ENCODE measurements around the gene SNPH.
"Not testable (repeated sequence)": the region's sequence is repeated elsewhere in the genome, so short reads cannot be mapped to it uniquely, and the experiment has no call there.

The SNPH gene, protein sequence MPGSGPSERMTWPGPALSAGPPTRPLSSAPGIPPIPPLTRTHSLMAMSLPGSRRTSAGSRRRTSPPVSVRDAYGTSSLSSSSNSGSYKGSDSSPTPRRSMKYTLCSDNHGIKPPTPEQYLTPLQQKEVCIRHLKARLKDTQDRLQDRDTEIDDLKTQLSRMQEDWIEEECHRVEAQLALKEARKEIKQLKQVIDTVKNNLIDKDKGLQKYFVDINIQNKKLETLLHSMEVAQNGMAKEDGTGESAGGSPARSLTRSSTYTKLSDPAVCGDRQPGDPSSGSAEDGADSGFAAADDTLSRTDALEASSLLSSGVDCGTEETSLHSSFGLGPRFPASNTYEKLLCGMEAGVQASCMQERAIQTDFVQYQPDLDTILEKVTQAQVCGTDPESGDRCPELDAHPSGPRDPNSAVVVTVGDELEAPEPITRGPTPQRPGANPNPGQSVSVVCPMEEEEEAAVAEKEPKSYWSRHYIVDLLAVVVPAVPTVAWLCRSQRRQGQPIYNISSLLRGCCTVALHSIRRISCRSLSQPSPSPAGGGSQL

GRCh38 chr20:1266167-1266973 is at the start of gene SNPH:
TSS of gene SNPH (plus strand) at chr20:1266294. CDS start at chr20:1296240, 29,946 bp downstream.
- peak; percentile 85 for DNase-seq (ENCODE audit: low read depth, low spot score)

DNA sequence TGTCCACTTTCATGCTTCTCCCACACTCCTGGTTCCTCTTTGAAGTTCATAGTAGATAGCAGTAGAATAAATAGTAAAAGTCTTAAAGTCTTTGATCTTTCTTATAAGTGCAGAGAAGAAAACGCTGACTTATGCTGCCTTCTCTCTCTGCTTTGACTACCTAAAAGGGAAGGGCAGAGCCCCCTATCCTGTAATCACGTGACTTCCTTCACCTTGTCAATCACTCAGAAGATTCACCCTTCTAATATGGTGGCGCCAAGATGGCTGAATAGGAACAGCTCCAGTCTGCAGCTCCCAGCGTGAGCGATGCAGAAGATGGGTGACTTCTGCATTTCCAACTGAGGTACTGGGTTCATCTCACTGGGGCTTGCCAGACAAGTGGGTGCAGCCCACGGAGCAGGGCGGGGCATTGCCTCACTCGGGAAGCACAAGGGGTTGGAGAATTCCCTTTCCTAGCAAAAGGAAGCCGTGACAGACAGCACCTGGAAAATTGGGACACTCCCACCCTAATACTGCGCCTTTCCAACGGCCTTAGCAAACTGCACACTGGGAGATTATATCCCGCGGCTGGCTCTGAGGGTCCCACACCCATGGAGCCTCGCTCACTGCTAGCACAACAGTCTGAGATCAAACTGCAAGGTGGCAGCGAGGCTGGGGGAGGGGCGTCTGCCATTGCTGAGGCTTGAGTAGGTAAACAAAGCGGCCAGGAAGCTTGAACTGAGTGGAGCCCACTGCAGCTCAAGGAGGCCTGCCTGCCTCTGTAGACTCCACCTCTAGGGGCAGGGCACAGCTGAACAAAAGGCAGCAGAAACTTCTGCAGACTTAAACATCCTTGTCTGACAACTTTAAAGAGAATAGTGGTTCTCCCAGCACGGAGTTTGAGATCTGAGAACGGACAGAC is 49.3 kb upstream of the SNPH start:
- not testable (repeated sequence) for DNase-seq (ENCODE audit: low read depth, low spot score)

- not testable (repeated sequence) for DNase-seq (ENCODE audit: low read depth, low spot score)
These were observed 43.3 kb upstream of the SNPH start for GRCh38 chr20:1222750-1223149.

DNA sequence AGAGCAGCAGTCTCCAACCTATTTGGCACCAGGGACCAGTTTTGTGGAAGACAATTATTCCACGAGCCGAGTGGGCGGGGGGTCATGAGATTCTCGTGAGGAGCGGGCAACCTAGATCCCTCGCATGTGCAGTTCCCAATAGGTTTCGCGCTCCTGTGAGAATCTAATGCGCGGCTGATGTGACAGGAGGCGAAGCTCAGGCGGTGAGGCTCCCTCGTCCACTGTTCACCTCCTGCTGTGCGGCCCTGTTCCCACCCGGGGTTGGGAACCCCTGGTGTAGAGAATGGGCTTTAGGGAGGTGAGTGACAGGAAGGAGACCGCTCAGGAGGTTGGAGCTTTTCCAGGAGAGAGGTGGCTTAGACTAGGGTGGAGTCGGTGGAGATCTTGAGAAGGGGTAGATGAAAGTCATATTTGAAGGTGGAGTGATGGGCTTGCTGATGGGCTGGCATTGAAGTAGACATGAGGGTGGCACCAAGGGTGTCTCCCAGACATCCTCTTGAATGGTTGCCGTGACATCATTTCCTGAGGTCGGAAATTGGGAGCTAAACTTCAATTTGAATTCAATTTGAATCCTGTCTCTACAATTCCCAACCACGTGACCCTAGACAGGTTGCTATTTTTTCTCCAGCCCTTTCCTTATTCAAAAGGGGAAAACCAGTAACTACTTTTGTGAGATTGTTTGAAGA is 41.7 kb upstream of the SNPH start:
- DNase-seq (ENCODE audit: low read depth, low spot score), result no peak

- DNase-seq (ENCODE audit: low read depth, low spot score), result no peak
These were observed 40.8 kb upstream of the SNPH start for GRCh38 chr20:1225263-1225782.

GRCh38 chr20:1225783-1226654 is 40.1 kb upstream of the SNPH start, which contains the start of gene RAD21L1:
TSS of gene RAD21L1 (plus strand) at chr20:1226044. CDS start at chr20:1228454, 2,410 bp downstream.
- peak; percentile 85 for DNase-seq (ENCODE audit: low read depth, low spot score)

- no peak for DNase-seq (ENCODE audit: low read depth, low spot score)
These were observed 36.6 kb upstream of the SNPH start for GRCh38 chr20:1229541-1229940.

- DNase-seq (ENCODE audit: low read depth, low spot score), result no peak
These were observed 33.6 kb upstream of the SNPH start for GRCh38 chr20:1232286-1233111.

GRCh38 chr20:1240549-1240948 is 25.5 kb upstream of the SNPH start:
- no peak for DNase-seq (ENCODE audit: low read depth, low spot score)

GRCh38 chr20:1241456-1241855 is 24.6 kb upstream of the SNPH start:
- no peak for DNase-seq (ENCODE audit: low read depth, low spot score)

- DNase-seq (ENCODE audit: low read depth, low spot score), result no peak
These were observed 24.0 kb upstream of the SNPH start for GRCh38 chr20:1242099-1242498.

DNA sequence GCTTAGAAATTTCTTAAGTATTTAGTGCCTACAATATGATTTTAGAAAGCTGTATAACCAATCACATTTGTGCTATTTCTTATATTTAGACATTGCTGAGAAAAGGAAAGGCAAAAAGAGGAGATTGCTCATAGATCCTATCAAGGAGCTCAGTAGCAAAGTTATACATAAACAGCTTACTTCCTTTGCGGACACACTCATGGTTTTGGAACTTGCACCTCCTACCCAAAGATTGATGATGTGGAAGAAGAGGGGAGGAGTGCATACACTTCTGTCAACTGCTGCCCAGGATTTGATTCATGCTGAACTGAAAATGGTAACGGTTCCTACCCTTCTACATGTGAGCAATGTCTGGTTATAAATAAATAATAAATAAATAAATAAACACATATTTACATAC is 23.6 kb upstream of the SNPH start:
- DNase-seq (ENCODE audit: low read depth, low spot score), result peak; percentile 38

DNA sequence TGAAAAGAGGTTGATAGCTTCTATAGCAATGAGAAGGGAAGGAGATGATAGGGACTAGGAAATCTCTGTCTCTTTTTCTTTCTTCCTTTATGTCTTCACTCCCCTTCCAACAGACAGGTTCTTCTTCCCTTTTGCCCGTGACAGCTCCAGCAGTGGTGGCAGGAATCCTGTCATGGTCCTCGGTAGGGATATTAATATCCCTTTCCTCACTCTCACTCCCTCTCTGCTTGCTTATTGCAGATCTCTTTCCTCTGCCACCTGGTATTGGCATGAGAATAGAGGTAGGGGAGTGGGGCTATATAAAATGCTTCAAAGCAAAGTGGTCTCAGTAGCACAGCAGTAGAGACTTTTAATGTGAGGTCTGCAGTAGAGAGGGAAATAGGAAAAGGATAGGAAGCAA is 20.5 kb upstream of the SNPH start:
- no peak for DNase-seq (ENCODE audit: low read depth, low spot score)

DNA sequence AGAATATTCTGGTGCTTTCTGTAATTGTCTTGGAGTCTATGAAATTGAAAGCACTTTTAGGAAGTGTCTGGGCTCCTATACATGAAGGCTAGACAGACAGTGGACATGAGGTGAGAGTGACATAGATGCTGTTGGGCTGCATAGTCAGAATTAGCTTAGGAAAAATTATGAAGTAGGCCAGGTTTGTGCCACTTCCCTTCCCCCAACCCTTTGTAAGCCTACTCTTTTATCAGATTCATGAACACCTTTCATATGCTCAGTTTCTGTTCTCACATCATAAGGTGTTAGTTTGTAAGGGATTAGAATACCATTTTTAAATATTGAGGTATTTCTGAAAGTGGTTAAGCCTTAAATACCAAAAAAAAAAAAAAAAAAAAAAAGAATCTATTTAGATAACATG is 18.4 kb upstream of the SNPH start:
- DNase-seq (ENCODE audit: low read depth, low spot score), result no peak

- DNase-seq (ENCODE audit: low read depth, low spot score), result not testable (repeated sequence)
These were observed 15.8 kb upstream of the SNPH start for GRCh38 chr20:1250282-1250681.

GRCh38 chr20:1252416-1252815 is 13.7 kb upstream of the SNPH start:
- DNase-seq (ENCODE audit: low read depth, low spot score), result no peak

GRCh38 chr20:1254254-1254653 is 11.8 kb upstream of the SNPH start:
- no peak for DNase-seq (ENCODE audit: low read depth, low spot score)

- no peak for DNase-seq (ENCODE audit: low read depth, low spot score)
These were observed 10.4 kb upstream of the SNPH start for GRCh38 chr20:1255675-1256074.

GRCh38 chr20:1263853-1264252 is 2.2 kb upstream of the SNPH start:
- no peak for DNase-seq (ENCODE audit: low read depth, low spot score)
